ENCODE results near the gene CTSG.

- TF ChIP-seq ZNF837 (tag by site-specific recombination; IDR thresholded peaks at IDR 0.05) (no peak), ZNF639 (tag by site-specific recombination; IDR thresholded peaks at IDR 0.05) (no peak), ZNF248 (tag by site-specific recombination; IDR thresholded peaks at IDR 0.05) (no peak), GFI1B (tag by site-specific recombination; IDR thresholded peaks at IDR 0.05) (no peak), SCRT1 (tag by site-specific recombination; IDR thresholded peaks at IDR 0.05; ENCODE audit: borderline replicate concordance) (no peak), ZNF394 (tag by site-specific recombination; IDR thresholded peaks at IDR 0.05; ENCODE audit: borderline replicate concordance) (no peak), ZNF843 (tag by site-specific recombination; IDR thresholded peaks at IDR 0.05) (no peak), ZEB2 (tag by site-specific recombination; IDR thresholded peaks at IDR 0.05) (no peak), YY1 (tag by site-specific recombination; IDR thresholded peaks at IDR 0.05) (no peak), ZNF776 (tag by site-specific recombination; IDR thresholded peaks at IDR 0.05; ENCODE audit: borderline replicate concordance) (no peak), ZNF433 (tag by site-specific recombination; IDR thresholded peaks at IDR 0.05; ENCODE audit: low read depth) (no peak)
These were observed 21.4 kb upstream of the CTSG start for GRCh38 chr14:24597403-24597802.

Measured in HEK293 (cell line).